HG02678 (cell line): ENCODE measurements around the gene RAB11FIP3.
"Not testable (repeated sequence)": the region's sequence is repeated elsewhere in the genome, so short reads cannot be mapped to it uniquely, and the experiment has no call there.

ENCODE experiments used
- ATAC-seq: cut with Tn5 transposase; IDR thresholded peaks from one replicate; pipeline ENCODE4 v1.9.1; 2021; ENCODE audit warnings: mild to moderate bottlenecking, moderate library complexity; ENCODE audit not compliant: unreplicated experiment

The RAB11FIP3 gene

DNA sequence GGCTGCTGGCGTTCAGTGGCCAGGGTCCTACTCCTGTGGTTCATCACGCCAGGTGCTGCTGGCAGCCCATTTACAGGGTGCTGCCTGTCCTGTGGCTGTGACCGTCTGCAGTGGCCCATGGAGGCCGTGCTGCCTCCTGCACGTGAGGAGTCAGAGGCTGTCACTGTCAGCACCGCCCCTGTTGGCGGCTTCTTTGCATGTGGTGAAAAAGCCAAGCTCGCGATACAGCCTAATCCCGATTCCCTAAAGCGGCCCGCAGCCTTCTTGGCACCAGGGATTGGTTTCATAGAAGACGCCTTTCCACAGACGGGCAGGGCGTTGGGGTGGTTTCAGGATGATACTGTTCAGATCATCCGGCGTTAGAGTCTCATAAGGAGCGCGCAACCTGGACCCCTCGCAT is 35.3 kb downstream of the RAB11FIP3 start:
- ATAC-seq = no peak

DNA sequence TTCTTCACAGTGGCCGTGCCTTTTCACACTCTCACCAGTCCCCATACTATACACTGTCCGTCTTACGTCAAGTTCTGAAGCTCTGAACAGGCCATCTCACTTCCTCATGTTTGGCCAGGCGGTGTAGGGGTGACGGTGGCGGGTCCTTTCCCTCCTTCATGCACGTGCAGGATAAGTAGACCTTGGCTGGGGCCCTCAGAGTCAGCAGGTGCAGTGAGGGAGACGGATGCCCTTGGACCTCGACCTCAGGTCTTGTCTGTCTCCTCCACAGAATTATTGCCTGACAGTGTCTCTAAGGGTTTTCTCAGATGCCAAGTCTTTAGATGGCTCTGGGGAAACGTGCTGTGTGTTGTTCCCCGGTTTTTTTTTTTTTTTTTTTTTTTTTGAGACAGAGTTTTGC is 37.6 kb downstream of the RAB11FIP3 start:
- no peak for ATAC-seq

DNA sequence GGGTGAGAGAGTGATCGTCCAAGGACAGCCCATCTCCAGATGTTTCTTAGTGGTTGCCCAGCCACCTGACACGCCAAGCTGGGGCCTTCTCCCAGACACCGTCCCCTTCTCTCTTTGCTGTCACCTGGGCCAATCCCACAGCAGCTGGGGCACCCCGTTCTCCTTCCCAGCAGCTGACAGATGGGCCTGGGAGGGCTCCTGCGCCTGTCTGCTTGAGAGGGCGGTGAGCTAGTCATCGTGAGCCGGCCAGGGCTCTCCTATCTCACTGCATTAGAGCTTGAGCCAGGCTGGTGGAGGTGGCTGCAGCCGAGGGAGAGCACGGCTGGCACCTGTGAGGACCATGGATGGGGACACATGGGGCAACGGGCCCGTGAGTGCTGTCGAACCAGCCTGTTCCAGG is 41.2 kb downstream of the RAB11FIP3 start:
- ATAC-seq = no peak

DNA sequence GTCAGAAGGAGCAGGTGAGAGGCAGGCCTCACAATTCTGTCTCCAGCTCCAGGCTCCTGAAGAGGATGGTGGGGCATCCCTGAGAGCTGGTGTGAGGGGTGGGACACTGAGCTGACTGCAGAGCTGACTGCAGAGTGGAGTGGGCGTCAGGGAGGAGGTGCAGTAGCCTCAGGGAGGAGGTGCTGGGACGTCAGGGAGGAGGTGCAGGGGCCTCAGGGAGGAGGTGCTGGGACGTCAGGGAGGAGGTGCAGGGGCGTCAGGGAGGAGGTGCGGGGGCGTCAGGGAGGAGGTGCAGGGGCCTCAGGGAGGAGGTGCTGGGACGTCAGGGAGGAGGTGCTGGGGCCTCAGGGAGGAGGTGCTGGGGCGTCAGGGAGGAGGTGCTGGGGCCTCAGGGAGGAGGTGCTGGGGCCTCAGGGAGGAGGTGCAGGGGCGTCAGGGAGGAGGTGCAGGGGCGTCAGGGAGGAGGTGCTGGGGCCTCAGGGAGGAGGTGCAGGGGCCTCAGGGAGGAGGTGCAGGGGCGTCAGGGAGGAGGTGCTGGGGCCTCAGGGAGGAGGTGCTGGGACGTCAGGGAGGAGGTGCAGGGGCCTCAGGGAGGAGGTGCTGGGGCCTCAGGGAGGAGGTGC is 41.9 kb downstream of the RAB11FIP3 start:
- ATAC-seq = not testable (repeated sequence)

DNA sequence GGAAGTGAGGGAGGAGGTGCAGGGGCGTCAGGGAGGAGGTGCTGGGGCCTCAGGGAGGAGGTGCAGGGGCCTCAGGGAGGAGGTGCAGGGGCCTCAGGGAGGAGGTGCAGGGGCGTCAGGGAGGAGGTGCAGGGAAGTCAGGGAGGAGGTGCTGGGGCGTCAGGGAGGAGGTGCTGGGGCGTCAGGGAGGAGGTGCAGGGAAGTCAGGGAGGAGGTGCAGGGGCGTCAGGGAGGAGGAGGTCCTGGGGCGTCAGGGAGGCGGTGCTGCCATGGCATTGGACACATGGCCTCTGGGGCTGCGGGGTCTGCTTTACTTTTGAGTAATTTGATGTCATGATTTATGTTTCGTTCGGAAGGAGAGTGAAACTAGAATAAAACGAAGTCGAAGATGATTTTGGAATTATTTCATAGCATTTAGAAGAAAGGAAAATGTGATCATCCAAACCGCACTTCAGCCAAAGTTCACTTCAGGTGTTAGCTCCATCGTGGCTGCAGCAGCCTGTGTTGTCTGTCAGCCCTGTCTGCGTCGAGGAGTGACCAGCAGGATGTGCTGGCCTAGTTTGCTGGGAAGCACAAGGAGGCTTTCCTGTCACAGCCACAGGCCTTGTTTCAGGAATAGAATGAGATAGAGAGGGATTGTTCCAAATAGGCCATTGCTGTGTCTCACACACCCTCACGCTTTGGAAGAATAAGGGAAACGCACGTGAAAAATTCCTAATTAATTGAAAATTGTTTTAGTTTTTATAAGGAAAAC is 42.8 kb downstream of the RAB11FIP3 start:
- ATAC-seq = no peak

DNA sequence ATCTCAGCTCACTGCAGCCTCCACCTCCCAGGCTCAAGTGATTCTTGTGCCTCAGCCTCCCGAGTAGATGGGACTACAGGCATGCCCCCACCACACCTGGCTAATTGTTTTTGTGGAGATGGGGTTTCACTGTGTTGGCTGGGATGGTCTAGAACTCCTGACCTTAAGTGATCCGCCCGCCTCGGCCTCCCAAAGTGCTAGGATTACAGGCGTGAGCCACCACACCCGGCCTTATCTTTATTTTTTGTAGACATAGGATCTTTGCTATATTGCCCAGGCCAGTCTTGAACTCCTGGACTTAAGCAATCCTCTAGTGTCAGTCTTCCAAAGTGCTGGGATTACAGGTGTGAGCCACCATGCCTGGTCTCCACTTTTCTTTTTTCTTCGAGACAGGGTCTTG is 44.0 kb downstream of the RAB11FIP3 start:
- ATAC-seq = not testable (repeated sequence)

DNA sequence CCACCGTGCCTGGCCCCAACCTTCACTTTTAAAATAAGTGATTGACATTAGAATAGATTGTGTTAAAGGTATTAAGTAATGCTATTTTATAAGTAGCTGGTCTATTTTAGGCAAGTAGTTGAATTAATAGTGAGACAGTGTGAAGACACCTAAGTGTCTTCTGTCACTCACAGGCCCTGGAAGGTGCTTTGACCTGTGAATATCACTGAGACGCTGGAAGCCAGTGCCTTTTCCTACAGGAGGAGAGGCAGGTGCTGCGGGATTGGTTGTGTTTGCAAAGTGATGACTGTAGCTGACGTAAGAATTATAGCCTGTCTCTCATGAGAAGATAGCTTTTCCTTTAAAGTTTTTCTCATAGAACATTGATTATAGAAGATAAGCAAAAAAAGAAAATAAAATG is 45.0 kb downstream of the RAB11FIP3 start:
- ATAC-seq = no peak

DNA sequence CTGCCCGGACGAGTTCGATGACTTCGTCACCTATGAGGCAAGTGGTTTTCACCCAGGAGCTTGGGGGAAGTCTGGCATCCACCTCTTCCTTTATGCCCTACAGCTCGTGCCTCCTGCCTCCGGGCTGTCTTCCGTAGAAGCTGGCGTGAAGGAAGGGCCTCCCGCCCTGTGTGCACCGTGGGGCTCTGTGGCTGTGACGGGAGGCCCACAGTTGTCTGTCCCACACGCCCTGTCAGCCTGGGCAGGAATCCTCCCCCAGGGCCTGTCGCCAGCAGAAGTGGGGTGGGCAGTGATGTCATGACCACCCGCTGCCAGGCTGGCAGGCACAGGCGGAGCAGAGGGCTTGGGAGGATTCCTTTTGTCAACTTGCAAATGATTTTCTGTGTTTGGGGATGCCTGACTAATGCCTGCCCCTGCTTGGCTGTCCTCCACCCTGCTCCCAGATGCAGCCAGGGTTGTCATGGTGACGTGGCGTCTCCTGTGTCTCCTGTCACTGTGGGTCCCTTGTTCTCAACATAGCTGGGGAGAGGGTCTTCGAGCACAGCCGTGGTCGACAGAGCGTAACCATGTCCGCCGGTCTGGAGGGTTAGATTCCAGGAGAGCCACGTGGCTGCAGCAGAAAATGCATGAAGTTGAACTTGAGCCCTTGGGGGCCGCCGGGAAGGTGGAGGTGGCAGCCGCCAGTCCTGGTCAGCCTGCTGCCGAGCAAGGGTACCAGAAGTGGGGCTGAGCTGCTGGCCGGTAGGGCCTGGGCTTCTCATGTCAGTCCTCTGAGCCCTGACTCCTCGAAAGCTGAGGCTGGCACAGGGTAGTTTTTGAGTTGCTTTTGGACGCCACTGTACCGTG is 46.1 kb downstream of the RAB11FIP3 start:
- no peak for ATAC-seq

DNA sequence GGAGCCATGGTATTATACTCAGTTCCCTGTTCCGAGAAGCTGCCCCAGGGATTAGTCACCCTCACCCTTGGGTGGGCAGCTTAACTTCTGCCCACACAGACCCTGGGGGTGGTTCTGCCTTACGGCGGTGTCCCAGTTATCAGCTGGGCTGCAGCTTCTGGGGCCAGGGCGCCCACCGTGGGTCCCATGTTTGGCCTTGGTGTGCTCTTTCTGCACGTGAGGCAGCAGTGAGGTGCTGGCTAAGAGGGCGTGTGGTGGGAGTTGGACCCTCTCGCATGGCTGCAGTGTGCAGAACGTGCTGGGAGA is 46.7 kb downstream of the RAB11FIP3 start:
- no peak for ATAC-seq

DNA sequence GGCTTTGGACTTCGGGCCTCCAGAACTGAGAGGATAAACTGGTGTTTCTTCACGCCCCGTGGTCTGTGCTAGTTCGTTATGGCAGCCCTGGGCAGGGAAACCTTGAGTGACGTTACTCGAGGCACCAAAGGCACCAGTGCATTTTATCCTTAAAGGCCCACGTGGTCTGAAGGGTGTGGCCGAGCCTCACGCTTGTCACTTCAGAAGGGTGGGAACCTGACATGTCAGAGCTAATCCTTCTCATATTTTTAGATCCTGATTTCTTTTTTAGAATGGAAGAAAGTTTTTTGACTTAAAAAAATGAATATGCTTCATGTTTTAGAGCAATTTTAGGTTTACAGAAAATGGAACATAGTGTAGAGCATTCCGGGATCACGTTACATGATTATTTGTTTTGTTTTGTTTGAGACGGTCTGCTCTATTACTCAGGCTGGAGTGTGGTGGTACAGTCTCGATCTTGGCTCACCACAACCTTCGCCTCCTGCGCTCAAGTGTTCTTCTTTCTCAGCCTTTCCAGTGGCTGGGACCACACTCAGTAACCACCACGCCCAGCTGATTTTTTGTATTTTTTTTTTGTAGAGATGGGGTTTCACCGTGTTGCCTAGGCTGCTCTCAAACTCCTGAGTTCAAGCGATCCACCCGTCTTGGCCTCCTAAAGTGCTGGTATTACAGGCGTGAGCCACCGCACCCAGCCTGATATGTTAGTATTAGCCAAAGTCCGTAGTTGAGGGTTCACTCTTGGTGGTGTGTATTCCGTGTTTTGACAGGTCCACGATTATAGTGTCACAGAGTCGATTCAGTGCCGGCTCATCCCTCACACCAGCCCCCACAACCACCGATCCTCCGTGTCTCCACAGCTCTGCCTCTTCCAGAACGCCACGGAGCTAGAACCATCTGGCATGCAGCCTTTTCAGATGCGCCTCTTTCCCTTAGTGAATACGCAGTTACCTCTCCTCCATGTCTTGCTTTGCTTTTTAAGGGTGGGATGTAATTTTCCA is 47.9 kb downstream of the RAB11FIP3 start:
- ATAC-seq = no peak

DNA sequence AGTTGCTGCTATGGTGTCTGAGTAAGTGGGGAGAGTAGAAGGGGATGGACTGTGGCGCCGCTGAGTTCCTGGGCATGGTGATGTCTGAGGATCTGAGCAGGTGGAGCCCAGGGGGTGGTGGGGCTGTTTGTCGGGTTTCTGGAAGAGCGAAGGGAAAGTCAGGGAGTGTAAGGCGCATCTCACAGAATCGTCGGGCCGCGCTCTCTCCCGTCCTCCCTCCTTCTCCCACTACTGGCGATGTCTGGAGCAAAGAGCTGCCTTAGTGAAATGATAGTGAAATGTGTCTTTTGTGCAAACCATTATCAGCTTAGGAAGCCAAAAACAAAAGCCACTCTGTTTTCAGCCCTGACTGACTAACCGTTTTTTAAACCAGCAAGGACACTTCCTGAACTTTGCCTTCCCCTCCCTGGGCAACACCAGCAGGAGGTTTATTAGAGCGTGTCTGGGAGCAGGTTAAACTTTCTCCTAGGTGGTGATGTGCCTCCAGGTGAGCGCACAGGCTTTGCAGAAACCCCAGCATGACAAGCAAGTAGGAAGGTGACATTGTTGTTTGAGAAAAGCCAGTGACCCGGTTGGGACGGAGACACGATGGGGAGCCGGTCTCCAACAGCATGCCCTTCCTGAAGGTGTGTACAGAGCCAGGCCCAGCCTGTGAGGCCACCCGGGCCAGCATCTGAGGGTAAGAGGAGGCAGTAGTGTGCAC is 49.1 kb downstream of the RAB11FIP3 start:
- no peak for ATAC-seq

DNA sequence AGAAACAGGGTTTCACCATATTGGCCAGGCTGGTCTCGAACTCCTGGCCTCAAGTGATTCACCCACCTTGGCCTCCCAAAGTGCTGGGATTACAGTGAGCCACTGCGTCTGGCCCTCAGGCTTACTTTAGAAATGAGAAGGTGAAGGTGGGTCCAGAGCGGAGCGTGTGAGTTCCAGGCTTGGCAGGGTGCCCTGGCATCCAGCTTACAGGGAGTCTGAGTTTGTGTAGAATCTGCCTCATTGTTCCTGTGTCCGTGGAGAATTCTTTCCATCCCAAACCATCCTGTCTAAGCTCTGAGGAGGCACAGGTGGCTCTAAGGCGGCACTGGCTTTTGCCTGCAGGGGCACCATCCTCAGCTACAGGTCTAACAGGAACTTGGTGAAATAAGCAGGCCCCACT is 50.6 kb downstream of the RAB11FIP3 start:
- no peak for ATAC-seq

DNA sequence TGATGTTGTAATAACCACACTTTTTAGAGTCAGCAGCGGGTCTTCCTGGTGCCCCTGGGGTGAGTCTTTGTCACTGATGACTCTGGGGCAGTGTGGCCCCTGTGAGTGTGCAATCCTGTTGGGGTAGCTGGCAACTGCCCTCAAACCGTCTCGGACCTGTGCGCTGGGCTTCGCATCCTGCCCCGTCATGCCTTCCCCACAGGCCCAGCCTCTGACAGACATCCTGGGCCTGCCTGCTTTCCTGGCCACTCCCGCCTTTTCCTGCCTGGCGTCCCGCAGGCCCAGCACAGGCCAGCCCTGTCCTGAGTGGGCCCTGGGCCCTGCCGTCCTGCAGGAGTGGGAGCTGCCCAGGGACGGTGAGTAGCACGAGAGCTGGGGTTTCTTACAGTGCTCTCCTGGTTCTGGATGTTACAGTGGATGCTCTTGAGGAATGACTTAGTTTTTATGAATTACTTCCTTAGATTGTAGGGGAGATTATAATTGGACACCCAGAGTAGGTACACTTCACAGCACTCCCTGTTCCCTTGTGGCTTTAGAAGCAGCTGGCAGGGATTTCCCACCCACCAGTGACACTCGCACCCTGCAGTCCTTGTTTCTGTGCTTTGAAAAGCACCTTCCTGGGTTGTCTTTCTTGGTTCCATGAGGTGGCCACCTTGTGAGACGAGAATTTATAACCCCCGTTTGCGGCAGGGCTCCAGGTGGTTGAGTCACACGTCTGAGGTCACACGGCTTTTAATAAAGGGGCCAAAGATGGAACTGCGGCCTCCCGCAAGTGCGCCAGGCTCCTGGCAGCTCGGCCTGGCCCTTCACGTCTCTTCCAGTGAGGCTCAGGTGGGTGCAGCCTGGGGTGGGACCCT is 52.1 kb downstream of the RAB11FIP3 start:
- no peak for ATAC-seq

DNA sequence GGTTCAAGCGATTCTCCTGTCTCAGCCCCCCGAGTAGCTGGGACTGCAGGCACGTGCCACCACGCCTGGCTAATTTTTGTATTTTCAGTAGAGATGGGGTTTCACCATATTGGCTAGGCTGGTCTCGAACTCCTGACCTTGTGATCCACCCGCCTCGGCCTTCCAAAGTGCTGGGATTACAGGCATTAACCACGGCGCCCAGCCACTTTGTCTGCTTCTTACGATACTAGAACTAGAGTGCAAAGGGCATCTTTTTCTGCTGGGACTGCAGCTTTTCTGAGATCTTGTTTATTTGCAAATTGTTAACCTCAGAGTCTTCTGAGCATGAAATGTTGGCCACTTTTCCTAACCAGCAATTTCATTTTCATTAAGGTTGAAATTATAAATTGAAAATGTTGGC is 52.8 kb downstream of the RAB11FIP3 start:
- ATAC-seq = not testable (repeated sequence)

DNA sequence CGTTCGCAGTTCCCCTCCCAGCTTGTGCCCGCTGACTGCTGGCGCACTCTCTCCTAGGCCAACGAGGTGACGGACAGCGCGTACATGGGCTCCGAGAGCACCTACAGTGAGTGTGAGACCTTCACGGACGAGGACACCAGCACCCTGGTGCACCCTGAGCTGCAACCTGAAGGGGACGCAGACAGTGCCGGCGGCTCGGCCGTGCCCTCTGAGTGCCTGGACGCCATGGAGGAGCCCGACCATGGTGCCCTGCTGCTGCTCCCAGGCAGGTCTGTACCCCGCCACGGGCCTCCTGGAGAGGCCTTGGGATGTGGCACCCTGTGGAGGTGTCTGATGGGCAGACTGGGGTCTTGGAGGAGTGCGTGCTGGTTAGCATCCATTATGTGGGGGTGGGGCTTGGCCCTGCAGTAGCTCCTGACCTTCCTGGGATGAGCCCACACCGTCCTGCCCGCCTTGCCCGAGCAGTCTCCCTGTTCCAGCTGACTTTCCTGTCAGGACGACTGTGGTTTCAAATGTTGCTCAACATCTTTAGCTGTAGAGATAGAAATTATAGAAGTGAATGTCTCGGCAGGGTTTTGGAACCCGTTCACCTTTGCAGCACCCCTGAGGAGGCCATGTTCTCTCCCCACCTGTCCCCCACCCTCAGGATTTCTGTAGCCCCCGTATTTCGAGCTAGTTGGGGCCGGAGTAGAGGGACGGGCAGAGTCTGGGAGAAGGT is 57.2 kb downstream of the RAB11FIP3 start:
- ATAC-seq = no peak

DNA sequence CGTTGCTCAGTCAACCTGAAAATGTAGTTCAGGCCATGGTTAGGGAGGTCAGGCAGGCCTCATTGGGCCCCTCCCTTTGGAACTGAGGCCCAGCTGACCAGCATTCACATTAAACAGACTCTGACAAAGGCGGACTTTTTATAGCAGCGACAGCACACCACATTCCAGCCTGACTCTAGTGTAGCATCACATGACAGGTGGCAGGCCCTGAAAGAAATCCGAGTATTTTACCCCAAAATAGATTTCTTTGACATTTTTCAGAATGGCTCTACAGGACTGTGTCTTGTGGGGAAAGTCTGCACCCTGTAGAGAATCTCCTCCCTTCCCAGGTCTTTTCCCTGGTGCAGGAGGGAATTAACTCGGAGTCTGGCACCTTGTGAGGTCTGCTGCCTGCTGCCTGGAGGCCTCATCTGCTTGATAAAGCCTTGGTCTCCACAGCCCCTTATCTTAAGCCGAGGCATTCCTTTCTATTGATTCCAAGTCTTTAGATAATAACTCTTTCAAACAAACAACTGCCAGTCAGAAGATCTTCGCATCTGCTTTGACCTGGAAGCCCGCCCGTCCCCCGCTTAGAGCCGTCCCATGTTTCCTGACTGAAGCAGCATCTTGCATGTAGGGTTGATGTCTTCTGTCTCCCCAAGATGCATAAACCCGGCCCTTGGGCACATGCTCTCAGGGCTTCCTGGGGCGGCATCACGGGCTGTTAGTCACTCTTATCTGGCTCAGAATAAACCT is 58.1 kb downstream of the RAB11FIP3 start:
- no peak for ATAC-seq

DNA sequence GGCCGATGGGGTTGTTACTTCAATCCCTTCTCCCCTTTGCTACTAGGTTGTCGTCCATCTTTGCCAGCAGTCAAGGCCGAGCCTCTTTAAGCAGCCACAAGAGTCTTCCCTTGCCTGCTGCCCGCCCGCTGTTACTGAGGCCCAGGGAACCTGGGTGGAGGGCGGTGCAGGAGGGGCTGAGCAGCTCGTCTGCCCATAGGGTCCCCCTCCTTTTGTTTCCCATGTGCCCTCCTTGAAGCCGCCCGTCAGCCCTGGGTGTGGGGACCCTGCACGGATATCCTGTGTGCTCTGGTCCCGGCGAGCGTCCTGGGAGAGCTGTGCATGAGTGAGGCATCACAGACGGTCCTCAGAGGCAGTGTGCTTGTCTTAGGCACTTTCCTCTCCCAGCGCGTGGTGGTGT is 64.2 kb downstream of the RAB11FIP3 start:
- ATAC-seq = no peak

DNA sequence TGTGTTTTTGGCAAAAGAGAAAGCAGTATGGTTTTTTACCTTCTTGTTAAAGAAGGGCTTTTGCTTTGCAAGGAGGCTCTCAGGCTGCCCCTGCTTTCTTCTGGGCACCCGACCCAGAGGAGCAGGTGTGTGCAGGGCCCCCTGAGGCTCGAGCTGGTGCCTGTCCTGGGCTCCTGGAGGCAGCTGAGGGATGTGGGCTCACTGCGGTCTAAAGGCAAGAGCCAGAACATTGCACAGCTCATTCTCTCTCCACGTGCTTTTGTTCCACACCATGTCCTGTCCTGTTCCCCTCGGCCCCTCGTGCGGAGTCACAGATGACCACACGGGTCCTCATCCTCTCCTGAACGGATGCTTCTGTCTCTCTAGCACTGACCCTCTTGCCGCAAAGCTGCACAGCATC is 65.3 kb downstream of the RAB11FIP3 start:
- ATAC-seq = no peak
